CD8-positive, alpha-beta memory T cell (primary cell): ENCODE measurements around the gene CRTAC1. TPM values are rescaled to one million over a fixed set of nuclear protein-coding genes. Genes with fewer than 3 reads are reported as not detected.

Experiments
- CTCF ChIA-PET: fragments of 350-600 bp; sonication (Branson Sonifier 250); formaldehyde crosslinking; loops from one replicate; lab custom pipeline; 2021; ENCODE audit warnings: antibody characterized with exemption; lab: Charles Lee
- POLR2A ChIA-PET: fragments of 350-600 bp; sonication (Branson Sonifier 250); formaldehyde crosslinking; loops from one replicate; lab custom pipeline; 2021; ENCODE audit warnings: antibody characterized with exemption; lab: Charles Lee
- DNase-seq, 5 donors: peaks; one replicate each; pipeline versions ENCODE4 v3.0.0 to v3.0.0-alpha.2; 2020 to 2022; ENCODE audit warnings: mixed read lengths in 1 of 5
- H3K27ac ChIP-seq: one replicate; pipeline ENCODE4 v1.7.0; 2013; ENCODE audit warnings: low read depth, mild to moderate bottlenecking, low read length, moderate library complexity
- H3K27me3 ChIP-seq: 2 replicates; pipeline ENCODE4 v1.7.0; 2013; ENCODE audit warnings: low read length, mild to moderate bottlenecking; ENCODE audit not compliant: insufficient read depth, poor library complexity, severe bottlenecking
- H3K36me3 ChIP-seq: 2 replicates; pipeline ENCODE4 v1.7.0; 2013; ENCODE audit warnings: mild to moderate bottlenecking, low read length, moderate library complexity; ENCODE audit not compliant: insufficient read depth
- H3K4me1 ChIP-seq: 2 replicates; pipeline ENCODE4 v1.7.0; 2013; ENCODE audit warnings: mild to moderate bottlenecking, low read length, moderate library complexity; ENCODE audit not compliant: insufficient read depth
- H3K4me3 ChIP-seq: 2 replicates; pipeline ENCODE4 v1.7.0; 2013; ENCODE audit warnings: mild to moderate bottlenecking, low read length
- H3K9me3 ChIP-seq: 2 replicates; pipeline ENCODE4 v1.7.0; 2013; ENCODE audit warnings: mild to moderate bottlenecking, low read length
- H3K27ac Mint-ChIP-seq, 8 donors: one replicate each; pipeline ENCODE4 v1.8.0; 2020 to 2021; ENCODE audit warnings: mixed read lengths in 8 of 8, mild to moderate bottlenecking in 6 of 8, inconsistent platforms in 3 of 8, moderate library complexity in 3 of 8
- H3K27me3 Mint-ChIP-seq, 2 donors: one replicate each; pipeline ENCODE4 v1.8.0; 2020 to 2021; ENCODE audit warnings: mixed read lengths in 2 of 2, mild to moderate bottlenecking in 1 of 2, moderate library complexity in 1 of 2
- H3K36me3 Mint-ChIP-seq, 3 donors: one replicate each; pipeline ENCODE4 v1.8.0; 2020 to 2021; ENCODE audit warnings: mixed read lengths in 3 of 3, inconsistent platforms in 1 of 3, mild to moderate bottlenecking in 1 of 3
- H3K4me1 Mint-ChIP-seq, 3 donors: one replicate each; pipeline ENCODE4 v1.8.0; 2020 to 2021; ENCODE audit warnings: mixed read lengths in 3 of 3, inconsistent platforms in 1 of 3, mild to moderate bottlenecking in 1 of 3
- H3K4me3 Mint-ChIP-seq, 7 donors: one replicate each; pipeline ENCODE4 v1.8.0; 2020 to 2021; ENCODE audit warnings: mixed read lengths in 7 of 7, mild to moderate bottlenecking in 6 of 7, moderate library complexity in 4 of 7, inconsistent platforms in 2 of 7
- H3K9me3 Mint-ChIP-seq, 5 donors: one replicate each; pipeline ENCODE4 v1.8.0; 2020 to 2022; ENCODE audit warnings: mixed read lengths in 5 of 5, mild to moderate bottlenecking in 3 of 5, moderate library complexity in 2 of 5, inconsistent platforms in 1 of 5
- polyA plus RNA-seq: library from polyadenylated mRNA; unstranded; fragments of 300-500 nt; fragmentation: Illumina TruSeq; gene quantifications from one replicate; pipeline ENCODE4 v1.2.3, GENCODE V29; 2021
- total RNA-seq, 2 experiments: library from RNA; stranded (reverse); gene quantifications; one replicate each; pipeline ENCODE4 v1.2.3, GENCODE V29; 2021

The CRTAC1 gene
- total and polyA plus RNA-seq, 3 experiments from 2014 or later = not detected

DNA sequence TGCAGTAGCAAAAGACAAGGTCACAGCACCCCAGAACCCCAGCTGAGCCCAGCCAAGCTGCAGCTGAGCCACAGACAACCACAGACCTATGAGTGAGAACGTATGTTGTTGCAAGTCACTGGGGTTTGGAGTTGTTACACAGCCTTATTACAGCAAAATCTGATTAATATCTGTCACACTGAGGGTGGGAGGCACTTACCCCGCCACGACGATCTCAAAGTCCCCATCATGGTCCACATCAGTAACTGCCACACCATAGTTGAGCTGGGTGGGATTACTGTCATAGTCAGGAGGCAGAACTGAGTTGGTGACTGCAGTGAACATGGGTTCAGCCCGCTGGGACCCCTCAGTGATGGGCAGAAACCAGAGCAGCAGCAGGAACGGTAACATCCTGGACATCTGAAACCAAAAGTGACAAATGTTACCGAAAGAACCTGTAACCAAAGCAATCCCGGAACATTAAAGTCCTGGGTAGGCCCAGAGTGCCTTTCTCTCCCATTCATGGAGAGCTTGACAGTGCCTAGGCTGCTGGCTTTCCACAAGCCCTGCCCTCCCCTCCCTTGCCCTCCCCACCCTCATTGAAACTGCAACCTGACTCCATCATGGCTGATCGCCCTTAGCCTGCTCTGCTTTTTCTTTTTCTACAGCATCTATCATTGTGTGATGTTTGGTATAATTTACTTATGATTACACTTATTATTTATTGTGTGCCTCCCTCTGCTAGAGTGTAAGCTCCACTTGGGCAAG, 19.3 kb downstream of the CRTAC1 start:
- H3K27me3 Mint-ChIP-seq = peaks cover 17 to 62% of the 10 kb centered on the region in 2 donors
- Histone ChIP-seq H3K36me3 (no peaks in the 10 kb centered on the region), H3K4me3 (no peak overlapping the region), H3K27me3 (peaks cover 8% of the 10 kb centered on the region), H3K9me3 (no peaks in the 10 kb centered on the region), H3K27ac (no peak overlapping the region), H3K4me1 (no peaks in the 10 kb centered on the region)
- H3K9me3 Mint-ChIP-seq = no peaks in the 10 kb centered on the region
- CTCF ChIA-PET = interaction anchor here (1.4 kb wide), 1 partner anchor 30 kb away, joined by 3 read pairs; no protein-coding TSS in a partner anchor
- peaks cover 0 to 3% (median 0%) of the 10 kb centered on the region in 3 donors for H3K36me3 Mint-ChIP-seq
- no peak overlapping the region for H3K27ac Mint-ChIP-seq
- no peak overlapping the region for H3K4me3 Mint-ChIP-seq
- DNase-seq = no peak
- POLR2A ChIA-PET = no interaction called here
- peaks cover 5% of the 10 kb centered on the region in 3 donors for H3K4me1 Mint-ChIP-seq

- POLR2A ChIA-PET = no interaction called here
- no peak overlapping the region for H3K27ac Mint-ChIP-seq
- peaks cover 5 to 6% (median 5%) of the 10 kb centered on the region in 3 donors for H3K4me1 Mint-ChIP-seq
- CTCF ChIA-PET = no interaction called here
- H3K36me3 Mint-ChIP-seq = no peaks in the 10 kb centered on the region
- Histone ChIP-seq H3K9me3 (no peaks in the 10 kb centered on the region), H3K36me3 (no peaks in the 10 kb centered on the region), H3K27me3 (peaks cover 8% of the 10 kb centered on the region), H3K27ac (no peak overlapping the region), H3K4me1 (no peaks in the 10 kb centered on the region), H3K4me3 (no peak overlapping the region)
- peaks cover 10 to 46% of the 10 kb centered on the region in 2 donors for H3K27me3 Mint-ChIP-seq
- no peak for DNase-seq
- H3K4me3 Mint-ChIP-seq = no peak overlapping the region
- no peaks in the 10 kb centered on the region for H3K9me3 Mint-ChIP-seq
Observed at GRCh38 chr10:98006266-98006665, 24.2 kb downstream of the CRTAC1 start.

GRCh38 chr10:98001736-98002135, 28.7 kb downstream of the CRTAC1 start:
- Mint-ChIP-seq H3K36me3 (no peaks in the 10 kb centered on the region), H3K4me3 (no peak overlapping the region), H3K27me3 (peaks cover 8 to 31% of the 10 kb centered on the region in 2 donors), H3K9me3 (peaks cover 2 to 9% (median 7%) of the 10 kb centered on the region in 5 donors), H3K27ac (no peak overlapping the region), H3K4me1 (peaks cover 5 to 6% (median 5%) of the 10 kb centered on the region in 3 donors)
- Histone ChIP-seq H3K27ac (no peak overlapping the region), H3K4me1 (no peaks in the 10 kb centered on the region), H3K4me3 (no peak overlapping the region), H3K27me3 (no peaks in the 10 kb centered on the region), H3K9me3 (no peaks in the 10 kb centered on the region), H3K36me3 (no peaks in the 10 kb centered on the region)
- ChIA-PET CTCF (no interaction called here), POLR2A (no interaction called here)
- DNase-seq = no peak

GRCh38 chr10:98000346-98000745, 30.1 kb downstream of the CRTAC1 start:
- Histone ChIP-seq H3K27me3 (no peaks in the 10 kb centered on the region), H3K9me3 (no peaks in the 10 kb centered on the region), H3K27ac (no peak overlapping the region), H3K4me1 (no peaks in the 10 kb centered on the region), H3K36me3 (no peaks in the 10 kb centered on the region), H3K4me3 (no peak overlapping the region)
- no peak for DNase-seq
- CTCF ChIA-PET = interaction anchor here (1.0 kb wide), 1 partner anchor 8 kb away, joined by 3 read pairs; no protein-coding TSS in a partner anchor
- Mint-ChIP-seq H3K27ac (no peak overlapping the region), H3K4me1 (no peaks in the 10 kb centered on the region), H3K4me3 (no peak overlapping the region), H3K27me3 (peaks cover 3 to 27% of the 10 kb centered on the region in 2 donors), H3K9me3 (peaks cover 4 to 9% (median 7%) of the 10 kb centered on the region in 5 donors), H3K36me3 (no peaks in the 10 kb centered on the region)
- POLR2A ChIA-PET = no interaction called here

DNA sequence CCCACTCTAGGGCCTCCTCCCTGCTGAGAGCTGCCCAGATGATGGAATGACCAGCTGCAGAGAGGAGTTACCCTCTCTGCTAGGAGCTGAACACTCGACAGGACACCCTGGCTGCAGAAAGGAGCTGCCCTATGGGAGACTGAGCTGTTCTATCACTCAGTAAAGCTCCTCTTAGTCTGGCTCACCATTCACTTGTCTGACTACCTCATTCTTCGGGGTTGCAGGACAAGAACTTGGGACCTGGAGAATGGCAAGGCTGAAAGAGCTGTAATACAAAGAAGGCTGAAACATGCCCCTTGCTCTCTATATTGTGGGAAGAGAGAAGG, 30.5 kb downstream of the CRTAC1 start:
- no peaks in the 10 kb centered on the region for H3K36me3 ChIP-seq
- ChIA-PET POLR2A (no interaction called here), CTCF (no interaction called here)
- Mint-ChIP-seq H3K36me3 (no peaks in the 10 kb centered on the region), H3K27me3 (peaks cover 6 to 31% of the 10 kb centered on the region in 2 donors), H3K27ac (no peak overlapping the region), H3K4me1 (no peaks in the 10 kb centered on the region), H3K9me3 (peaks cover 4 to 9% (median 7%) of the 10 kb centered on the region in 5 donors), H3K4me3 (no peak overlapping the region)
- H3K9me3 ChIP-seq = no peaks in the 10 kb centered on the region
- no peaks in the 10 kb centered on the region for H3K4me1 ChIP-seq
- H3K27ac ChIP-seq = no peak overlapping the region
- no peak for DNase-seq
- no peaks in the 10 kb centered on the region for H3K27me3 ChIP-seq
- H3K4me3 ChIP-seq = no peak overlapping the region

GRCh38 chr10:97999066-97999922, 31.1 kb downstream of the CRTAC1 start:
- no peak overlapping the region for H3K4me3 Mint-ChIP-seq
- ChIA-PET POLR2A (no interaction called here), CTCF (no interaction called here)
- H3K36me3 Mint-ChIP-seq = no peaks in the 10 kb centered on the region
- Histone ChIP-seq H3K27me3 (no peaks in the 10 kb centered on the region), H3K4me1 (no peaks in the 10 kb centered on the region), H3K9me3 (no peaks in the 10 kb centered on the region), H3K4me3 (no peak overlapping the region), H3K36me3 (no peaks in the 10 kb centered on the region), H3K27ac (no peak overlapping the region)
- H3K27ac Mint-ChIP-seq = no peak overlapping the region
- H3K9me3 Mint-ChIP-seq = peaks cover 4 to 9% (median 7%) of the 10 kb centered on the region in 5 donors
- DNase-seq = no peak
- peaks cover 10 to 32% of the 10 kb centered on the region in 2 donors for H3K27me3 Mint-ChIP-seq
- no peaks in the 10 kb centered on the region for H3K4me1 Mint-ChIP-seq

DNA sequence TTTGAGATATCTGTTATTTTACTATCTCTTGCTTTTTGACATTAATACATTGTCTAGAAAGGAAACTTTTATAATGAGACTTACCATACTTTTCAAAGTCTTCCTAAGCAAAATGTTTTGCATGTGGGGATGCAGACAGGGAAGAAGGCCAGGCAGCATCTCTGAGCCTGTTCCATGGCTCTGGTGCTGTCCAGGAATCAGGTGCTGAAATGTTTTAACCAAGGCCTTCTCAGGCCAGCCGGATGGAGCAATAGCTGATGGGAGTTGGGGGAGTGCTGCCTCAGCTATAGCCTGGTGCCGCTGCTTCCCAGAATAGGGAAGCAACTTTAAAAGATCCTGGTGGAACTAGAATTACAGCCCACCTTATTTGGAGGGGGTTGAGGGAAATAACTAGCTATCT, 38.5 kb downstream of the CRTAC1 start:
- H3K9me3 Mint-ChIP-seq = peaks cover 0 to 2% (median 0%) of the 10 kb centered on the region in 5 donors
- H3K36me3 Mint-ChIP-seq = no peaks in the 10 kb centered on the region
- H3K27ac Mint-ChIP-seq = no peak overlapping the region
- ChIA-PET POLR2A (no interaction called here), CTCF (interaction anchor here (0.9 kb wide), 1 partner anchor 9 kb away, joined by 3 read pairs; no protein-coding TSS in a partner anchor)
- Histone ChIP-seq H3K36me3 (no peaks in the 10 kb centered on the region), H3K27me3 (no peaks in the 10 kb centered on the region), H3K9me3 (no peaks in the 10 kb centered on the region), H3K4me3 (no peak overlapping the region), H3K27ac (no peak overlapping the region), H3K4me1 (no peaks in the 10 kb centered on the region)
- no peaks in the 10 kb centered on the region for H3K4me1 Mint-ChIP-seq
- no peak overlapping the region for H3K4me3 Mint-ChIP-seq
- peaks cover 10 to 51% of the 10 kb centered on the region in 2 donors for H3K27me3 Mint-ChIP-seq
- no peak for DNase-seq

- no peaks in the 10 kb centered on the region for H3K36me3 ChIP-seq
- H3K4me1 Mint-ChIP-seq = no peaks in the 10 kb centered on the region
- peaks cover 3% of the 10 kb centered on the region for H3K27me3 ChIP-seq
- H3K36me3 Mint-ChIP-seq = no peaks in the 10 kb centered on the region
- no peak overlapping the region for H3K27ac Mint-ChIP-seq
- CTCF ChIA-PET = no interaction called here
- H3K4me3 ChIP-seq = no peak overlapping the region
- POLR2A ChIA-PET = no interaction called here
- no peaks in the 10 kb centered on the region for H3K4me1 ChIP-seq
- no peak for DNase-seq
- no peak overlapping the region for H3K27ac ChIP-seq
- peaks cover 22 to 80% of the 10 kb centered on the region in 2 donors for H3K27me3 Mint-ChIP-seq
- H3K9me3 Mint-ChIP-seq = peaks cover 0 to 1% (median 0%) of the 10 kb centered on the region in 5 donors
- H3K4me3 Mint-ChIP-seq = no peak overlapping the region
- no peaks in the 10 kb centered on the region for H3K9me3 ChIP-seq
Observed at GRCh38 chr10:97981816-97982215, 48.6 kb downstream of the CRTAC1 start.
